Neural crest cell (in vitro differentiated cells): ENCODE results near the gene MTG1. TPM values are rescaled to one million over a fixed set of nuclear protein-coding genes. Genes with fewer than 3 reads are reported as not detected.
A peak's percentile ranks its signal among the peaks of the same experiment; 100 is the strongest.

Experiments used
- DNase-seq: peaks from one replicate; pipeline ENCODE4 v3.0.0; 2021; ENCODE audit warnings: low read depth, mixed read lengths, low spot score
- H3K27ac Mint-ChIP-seq: one replicate; pipeline ENCODE4 v1.8.0; 2021; ENCODE audit warnings: mild to moderate bottlenecking, mixed read lengths; ENCODE audit not compliant: unreplicated experiment
- H3K27me3 Mint-ChIP-seq: 2 replicates; pipeline ENCODE4 v1.8.0; 2021; ENCODE audit warnings: low read depth, mild to moderate bottlenecking, mixed read lengths
- H3K36me3 Mint-ChIP-seq: 2 replicates; pipeline ENCODE4 v1.8.0; 2021; ENCODE audit warnings: low read depth, mild to moderate bottlenecking, mixed read lengths
- H3K4me1 Mint-ChIP-seq: 2 replicates; pipeline ENCODE4 v1.8.0; 2021; ENCODE audit warnings: mixed read lengths
- H3K4me3 Mint-ChIP-seq: one replicate; pipeline ENCODE4 v1.8.0; 2021; ENCODE audit warnings: mild to moderate bottlenecking, mixed read lengths
- H3K9me3 Mint-ChIP-seq: 2 replicates; pipeline ENCODE4 v1.8.0; 2021; ENCODE audit warnings: mixed read lengths
- CTCF ChIP-seq: fragments of 200-600 bp; sonication (generic); conservative IDR thresholded peaks from 2 replicates; pipeline ENCODE4 v1.5.0; 2021; ENCODE audit warnings: antibody characterized with exemption, mild to moderate bottlenecking
- long read RNA-seq: library from polyadenylated mRNA; unstranded; transcript quantifications from one replicate; pipeline ENCODE4 v2.0.0, GENCODE V29; 2020
- total RNA-seq: library from RNA; stranded (reverse); gene quantifications from 2 replicates; pipeline ENCODE4 v1.2.1, GENCODE V29; 2021

MTG1 gene
- 104 and 105 TPM in 2 replicates for total RNA-seq
- long read RNA-seq, transcript MTG1-201 (11 exons, 1,560 nt), result major isoform, 63 of 111 reads
- long read RNA-seq, transcript MTG1-208 (6 exons, 693 nt), result minor isoform, 25 of 111 reads
- long read RNA-seq, partial matches to known transcripts, result 1 of 111 reads
- long read RNA-seq, other reads (novel, unspliced or antisense), result 15 of 111 reads

- peaks cover 20% of the 10 kb centered on the region for H3K4me1 Mint-ChIP-seq
- TF ChIP-seq CTCF, result peak; percentile 37
Observed at GRCh38 chr10:133394064-133394663, at the start of gene MTG1. Gene MTG1, plus strand, starts transcription at chr10:133394157. Its CDS starts 64 bp downstream, at chr10:133394221.

GRCh38 chr10:133344236-133344635, 49.7 kb upstream of the MTG1 start:
- no peak overlapping the region for H3K27ac Mint-ChIP-seq
- no peak overlapping the region for H3K4me3 Mint-ChIP-seq
- peaks cover 2% of the 10 kb centered on the region for H3K36me3 Mint-ChIP-seq
- peaks cover 31% of the 10 kb centered on the region for H3K27me3 Mint-ChIP-seq
- H3K9me3 Mint-ChIP-seq, result peaks cover 6% of the 10 kb centered on the region
- H3K4me1 Mint-ChIP-seq, result peaks cover 8% of the 10 kb centered on the region
- TF ChIP-seq CTCF, result no peak
- no peak for DNase-seq

More at GRCh38 chr10:133394064-133394663, at the start of gene MTG1:
- peak within 1 kb of the TSS; percentile 97 for H3K27ac Mint-ChIP-seq
- H3K9me3 Mint-ChIP-seq, result no peaks in the 10 kb centered on the region
- H3K36me3 Mint-ChIP-seq, result peaks cover 13% of the 10 kb centered on the region
- DNase-seq, result peak; percentile 97
- H3K27me3 Mint-ChIP-seq, result no peaks in the 10 kb centered on the region
- H3K4me3 Mint-ChIP-seq, result peak within 1 kb of the TSS; percentile 94

- no peak for DNase-seq
- H3K27me3 Mint-ChIP-seq, result peaks cover 28% of the 10 kb centered on the region
- H3K4me3 Mint-ChIP-seq, result peak overlapping the region; percentile 38
- peaks cover 2% of the 10 kb centered on the region for H3K36me3 Mint-ChIP-seq
- no peak for TF ChIP-seq CTCF
- peaks cover 6% of the 10 kb centered on the region for H3K9me3 Mint-ChIP-seq
- peaks cover 9% of the 10 kb centered on the region for H3K4me1 Mint-ChIP-seq
- no peak overlapping the region for H3K27ac Mint-ChIP-seq
Observed at GRCh38 chr10:133346413-133346812, 47.5 kb upstream of the MTG1 start.

- Mint-ChIP-seq H3K27me3 (peaks cover 20% of the 10 kb centered on the region), H3K4me1 (peaks cover 9% of the 10 kb centered on the region), H3K27ac (no peak overlapping the region), H3K36me3 (peaks cover 2% of the 10 kb centered on the region), H3K4me3 (no peak overlapping the region), H3K9me3 (no peaks in the 10 kb centered on the region)
- TF ChIP-seq CTCF, result no peak
- DNase-seq, result no peak
Observed at GRCh38 chr10:133347710-133348517, 46.0 kb upstream of the MTG1 start.

GRCh38 chr10:133349160-133349568, 44.8 kb upstream of the MTG1 start:
- peaks cover 9% of the 10 kb centered on the region for H3K4me1 Mint-ChIP-seq
- TF ChIP-seq CTCF, result no peak
- DNase-seq, result no peak
- peaks cover 13% of the 10 kb centered on the region for H3K27me3 Mint-ChIP-seq
- peak overlapping the region; percentile 35 for H3K4me3 Mint-ChIP-seq
- H3K9me3 Mint-ChIP-seq, result no peaks in the 10 kb centered on the region
- peaks cover 2% of the 10 kb centered on the region for H3K36me3 Mint-ChIP-seq
- no peak overlapping the region for H3K27ac Mint-ChIP-seq
